Endothelial cell of umbilical vein (primary cell): ENCODE results near the gene PAPLN.

Source experiments
- POLR2A ChIP-seq: IDR thresholded peaks from 2 replicates; pipeline ENCODE4 v1.6.1; 2012; ENCODE audit warnings: low read depth, mild to moderate bottlenecking, control low read depth, low read length
- TF ChIP-seq, protein P1 (sequence below), 2 donors: IDR thresholded peaks; 1 replicate in 1 of 2; 2 replicates in 1 of 2; pipeline ENCODE4 v1.5.1; 2011; ENCODE audit warnings: low read length in 2 of 2, mild to moderate bottlenecking in 2 of 2, moderate library complexity in 2 of 2, control low read depth in 1 of 2, inconsistent platforms in 1 of 2, low read depth in 1 of 2; ENCODE audit not compliant: insufficient read depth in 1 of 2; ENCODE audit errors: extremely low read depth in 1 of 2

DNA sequence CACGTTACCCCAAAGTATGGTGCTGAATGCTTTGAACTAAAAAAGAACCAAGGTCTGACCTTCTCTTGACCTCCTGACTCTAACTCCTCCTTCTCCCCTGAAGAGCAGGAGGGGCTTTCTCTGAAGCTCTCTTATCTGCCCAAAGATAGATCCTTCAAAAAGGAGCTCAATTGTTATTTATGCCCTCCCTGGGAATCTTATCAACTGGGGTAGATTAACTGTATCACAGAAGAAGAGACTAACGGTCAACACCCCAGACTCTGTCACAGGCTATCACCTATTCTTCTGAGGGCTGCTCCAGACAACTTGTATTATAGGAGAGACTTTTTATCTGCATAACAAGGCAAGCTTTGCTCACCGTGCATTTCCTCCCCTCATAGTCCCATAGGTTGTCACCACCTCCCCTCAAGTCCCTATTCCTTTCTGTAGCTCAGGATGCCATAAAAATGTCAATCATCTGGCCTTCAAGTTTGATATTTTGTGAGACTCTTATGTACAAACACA is 86.6 kb downstream of the PAPLN start:
- TF ChIP-seq POLR2A = no peak
- TF ChIP-seq, protein P1, sequence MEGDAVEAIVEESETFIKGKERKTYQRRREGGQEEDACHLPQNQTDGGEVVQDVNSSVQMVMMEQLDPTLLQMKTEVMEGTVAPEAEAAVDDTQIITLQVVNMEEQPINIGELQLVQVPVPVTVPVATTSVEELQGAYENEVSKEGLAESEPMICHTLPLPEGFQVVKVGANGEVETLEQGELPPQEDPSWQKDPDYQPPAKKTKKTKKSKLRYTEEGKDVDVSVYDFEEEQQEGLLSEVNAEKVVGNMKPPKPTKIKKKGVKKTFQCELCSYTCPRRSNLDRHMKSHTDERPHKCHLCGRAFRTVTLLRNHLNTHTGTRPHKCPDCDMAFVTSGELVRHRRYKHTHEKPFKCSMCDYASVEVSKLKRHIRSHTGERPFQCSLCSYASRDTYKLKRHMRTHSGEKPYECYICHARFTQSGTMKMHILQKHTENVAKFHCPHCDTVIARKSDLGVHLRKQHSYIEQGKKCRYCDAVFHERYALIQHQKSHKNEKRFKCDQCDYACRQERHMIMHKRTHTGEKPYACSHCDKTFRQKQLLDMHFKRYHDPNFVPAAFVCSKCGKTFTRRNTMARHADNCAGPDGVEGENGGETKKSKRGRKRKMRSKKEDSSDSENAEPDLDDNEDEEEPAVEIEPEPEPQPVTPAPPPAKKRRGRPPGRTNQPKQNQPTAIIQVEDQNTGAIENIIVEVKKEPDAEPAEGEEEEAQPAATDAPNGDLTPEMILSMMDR (IDR thresholded peaks at IDR 0.05; ENCODE audit: extremely low read depth in 1 of 2, insufficient read depth in 1 of 2, low read depth in 1 of 2, low read length in 2 of 2) = no peak
